ENCODE data around the gene GRIA4.

The GRIA4 gene

GRCh38 chr11:105948918-105949590, 339.2 kb downstream of the GRIA4 start:
- TF ChIP-seq GATA2 (IDR thresholded peaks at IDR 0.05; ENCODE audit: low read depth, low read length) (no peak), GATA3 (IDR thresholded peaks at IDR 0.05; ENCODE audit: low read depth, low read length) (no peak)

GRCh38 chr11:105953886-105954285, 344.0 kb downstream of the GRIA4 start:
- TF ChIP-seq GATA2 (IDR thresholded peaks at IDR 0.05; ENCODE audit: low read depth, low read length) = no peak
- no peak for TF ChIP-seq GATA3 (IDR thresholded peaks at IDR 0.05; ENCODE audit: low read depth, low read length)

GRCh38 chr11:105960252-105961245, 350.7 kb downstream of the GRIA4 start:
- TF ChIP-seq GATA2 (IDR thresholded peaks at IDR 0.05; ENCODE audit: low read depth, low read length) (no peak), GATA3 (IDR thresholded peaks at IDR 0.05; ENCODE audit: low read depth, low read length) (no peak)

GRCh38 chr11:105968021-105968697, 358.3 kb downstream of the GRIA4 start:
- TF ChIP-seq GATA3 (IDR thresholded peaks at IDR 0.05; ENCODE audit: low read depth, low read length) = no peak
- TF ChIP-seq GATA2 (IDR thresholded peaks at IDR 0.05; ENCODE audit: low read depth, low read length) = no peak

GRCh38 chr11:105969756-105970155, 359.9 kb downstream of the GRIA4 start:
- TF ChIP-seq GATA2 (IDR thresholded peaks at IDR 0.05; ENCODE audit: low read depth, low read length) = no peak
- no peak for TF ChIP-seq GATA3 (IDR thresholded peaks at IDR 0.05; ENCODE audit: low read depth, low read length)

- TF ChIP-seq GATA2 (IDR thresholded peaks at IDR 0.05; ENCODE audit: low read depth, low read length) (no peak), GATA3 (IDR thresholded peaks at IDR 0.05; ENCODE audit: low read depth, low read length) (no peak)
These were observed 365.3 kb downstream of the GRIA4 start for GRCh38 chr11:105975128-105975527.

- TF ChIP-seq GATA3 (IDR thresholded peaks at IDR 0.05; ENCODE audit: low read depth, low read length) (no peak), GATA2 (IDR thresholded peaks at IDR 0.05; ENCODE audit: low read depth, low read length) (no peak)
These were observed 370.3 kb downstream of the GRIA4 start for GRCh38 chr11:105979997-105980703.

GRCh38 chr11:105986554-105986953, 376.7 kb downstream of the GRIA4 start:
- TF ChIP-seq GATA2 (IDR thresholded peaks at IDR 0.05; ENCODE audit: low read depth, low read length) = no peak
- no peak for TF ChIP-seq GATA3 (IDR thresholded peaks at IDR 0.05; ENCODE audit: low read depth, low read length)

GRCh38 chr11:105988197-105988596, 378.3 kb downstream of the GRIA4 start:
- TF ChIP-seq GATA2 (IDR thresholded peaks at IDR 0.05; ENCODE audit: low read depth, low read length) = no peak
- no peak for TF ChIP-seq GATA3 (IDR thresholded peaks at IDR 0.05; ENCODE audit: low read depth, low read length)

- TF ChIP-seq GATA2 (IDR thresholded peaks at IDR 0.05; ENCODE audit: low read depth, low read length) (no peak), GATA3 (IDR thresholded peaks at IDR 0.05; ENCODE audit: low read depth, low read length) (no peak)
These were observed 379.3 kb downstream of the GRIA4 start for GRCh38 chr11:105989124-105989523.

GRCh38 chr11:105991888-105992287, 382.0 kb downstream of the GRIA4 start:
- TF ChIP-seq GATA3 (IDR thresholded peaks at IDR 0.05; ENCODE audit: low read depth, low read length) (no peak), GATA2 (IDR thresholded peaks at IDR 0.05; ENCODE audit: low read depth, low read length) (no peak)

- TF ChIP-seq GATA2 (IDR thresholded peaks at IDR 0.05; ENCODE audit: low read depth, low read length) (no peak), GATA3 (IDR thresholded peaks at IDR 0.05; ENCODE audit: low read depth, low read length) (no peak)
These were observed 391.6 kb downstream of the GRIA4 start for GRCh38 chr11:106001304-106002012.

- TF ChIP-seq GATA3 (IDR thresholded peaks at IDR 0.05; ENCODE audit: low read depth, low read length) = no peak
These were observed 401.6 kb downstream of the GRIA4 start for GRCh38 chr11:106011481-106011880.
